Stimulated activated CD8-positive, alpha-beta memory T cell treated with anti-CD3 and anti-CD28 coated beads, Interleukin-7, amount 100 ng/mL, for 1 hour (primary cell): ENCODE data around the gene RPLP2.

Experiments
- DNase-seq, 2 donors: peaks; one replicate each; pipeline ENCODE4 v3.0.0-alpha.2; 2020; ENCODE audit warnings: low read depth in 2 of 2

RPLP2 gene

DNA sequence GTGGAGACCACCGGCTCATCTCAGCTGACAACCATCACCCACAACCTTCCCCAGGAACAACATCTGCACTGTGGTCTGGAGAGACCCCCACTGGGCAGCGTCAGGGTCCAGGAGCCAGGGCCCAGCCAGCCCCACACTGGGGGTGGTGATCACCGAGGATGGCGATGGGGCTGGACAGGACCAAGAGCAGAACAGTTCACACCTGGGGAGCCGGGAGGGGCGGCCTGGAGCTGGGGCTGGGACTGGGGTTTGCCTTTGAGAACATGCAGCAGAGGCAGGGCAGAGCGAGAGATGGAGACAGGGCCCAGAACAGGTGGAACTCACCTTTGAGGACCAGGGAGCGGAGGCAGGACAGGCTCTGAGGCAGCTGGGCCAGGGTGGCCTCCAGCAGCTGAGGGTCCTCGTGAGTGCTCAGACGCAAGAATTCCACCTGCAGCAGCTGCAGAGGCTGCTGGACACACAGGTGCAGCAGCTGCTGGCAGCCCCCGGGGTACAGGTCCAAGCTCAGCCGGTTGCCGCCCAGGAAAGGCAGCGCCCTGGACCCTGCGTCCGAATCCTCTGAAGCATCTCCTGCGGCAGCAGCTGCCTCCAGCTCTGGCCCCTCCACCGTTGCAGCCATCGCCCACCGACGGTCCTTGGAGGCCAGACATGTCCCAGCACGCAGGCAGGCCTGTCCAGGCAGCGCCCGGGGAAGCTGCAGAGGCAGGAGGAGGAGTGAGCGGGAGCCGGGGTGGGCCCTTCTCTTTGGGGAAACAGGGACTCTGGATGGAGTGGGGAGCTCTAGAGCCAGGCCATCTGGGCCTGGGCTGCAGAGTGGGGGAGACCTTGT is 5.8 kb upstream of the RPLP2 start:
- no peak for DNase-seq

GRCh38 chr11:804599-804964 is 5.2 kb upstream of the RPLP2 start:
- DNase-seq = no peak

DNA sequence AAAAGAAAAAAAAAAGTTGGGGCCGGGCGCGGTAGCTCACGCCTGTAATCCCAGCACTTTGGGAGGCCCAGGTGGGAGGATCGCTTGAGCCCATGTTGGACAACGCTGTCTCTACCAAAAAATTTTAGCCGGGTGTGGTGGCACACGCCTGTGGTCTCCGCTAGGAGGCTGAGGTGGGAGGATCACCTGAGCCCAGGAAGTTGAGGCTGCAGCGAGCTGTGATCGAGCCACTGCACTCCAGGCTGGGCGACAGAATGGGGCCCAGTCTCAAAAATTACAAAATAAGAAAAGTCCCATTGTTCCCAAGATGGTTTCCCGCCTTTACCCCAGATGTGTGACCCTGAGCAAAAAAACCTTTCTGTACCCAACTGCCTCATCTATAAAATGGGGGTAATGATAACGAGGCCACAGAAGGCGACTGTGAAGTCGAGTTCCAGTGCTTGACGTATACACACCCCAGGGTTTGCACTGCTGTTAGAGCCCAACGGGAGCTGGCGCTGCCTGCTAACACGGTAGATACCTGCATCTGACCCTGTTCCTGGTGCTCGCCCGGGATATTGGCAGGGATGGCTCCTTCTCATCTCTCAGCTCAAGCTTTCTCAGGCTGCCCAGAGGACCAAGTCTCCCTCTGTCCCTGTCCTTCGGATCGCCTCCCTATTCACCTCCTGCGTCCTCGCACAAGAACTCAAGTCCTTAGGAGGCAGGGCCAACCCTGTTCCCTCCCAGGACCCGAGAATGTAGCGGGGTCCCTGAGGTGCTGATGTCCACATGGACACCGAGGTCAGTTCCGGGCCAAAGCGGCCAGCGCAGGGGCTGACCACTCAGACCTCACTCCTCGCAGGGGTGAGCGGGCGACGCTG is 1.1 kb upstream of the RPLP2 start:
- no peak for DNase-seq

DNA sequence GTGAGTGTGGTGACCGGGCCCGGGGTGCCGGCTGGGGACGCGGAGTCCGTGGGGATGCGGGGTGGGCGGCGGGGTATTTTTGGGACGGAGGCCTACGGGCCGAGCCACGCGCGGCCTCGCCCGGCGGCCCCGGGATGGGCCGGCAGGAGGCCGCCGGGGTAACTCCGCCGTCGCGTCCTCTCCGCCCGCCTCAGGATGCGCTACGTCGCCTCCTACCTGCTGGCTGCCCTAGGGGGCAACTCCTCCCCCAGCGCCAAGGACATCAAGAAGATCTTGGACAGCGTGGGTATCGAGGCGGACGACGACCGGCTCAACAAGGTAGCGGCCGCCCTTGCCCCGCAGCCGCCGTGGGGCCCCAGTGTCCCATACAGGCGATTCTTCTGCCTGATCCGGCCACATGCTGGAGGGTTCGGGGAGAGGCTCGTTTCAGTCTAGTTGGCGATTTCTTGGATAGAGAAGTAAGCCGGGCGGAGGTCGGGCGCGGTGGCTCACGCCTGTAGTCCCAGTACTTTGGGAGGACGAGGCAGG is 337 bp downstream of the RPLP2 start:
- DNase-seq = no peak

DNA sequence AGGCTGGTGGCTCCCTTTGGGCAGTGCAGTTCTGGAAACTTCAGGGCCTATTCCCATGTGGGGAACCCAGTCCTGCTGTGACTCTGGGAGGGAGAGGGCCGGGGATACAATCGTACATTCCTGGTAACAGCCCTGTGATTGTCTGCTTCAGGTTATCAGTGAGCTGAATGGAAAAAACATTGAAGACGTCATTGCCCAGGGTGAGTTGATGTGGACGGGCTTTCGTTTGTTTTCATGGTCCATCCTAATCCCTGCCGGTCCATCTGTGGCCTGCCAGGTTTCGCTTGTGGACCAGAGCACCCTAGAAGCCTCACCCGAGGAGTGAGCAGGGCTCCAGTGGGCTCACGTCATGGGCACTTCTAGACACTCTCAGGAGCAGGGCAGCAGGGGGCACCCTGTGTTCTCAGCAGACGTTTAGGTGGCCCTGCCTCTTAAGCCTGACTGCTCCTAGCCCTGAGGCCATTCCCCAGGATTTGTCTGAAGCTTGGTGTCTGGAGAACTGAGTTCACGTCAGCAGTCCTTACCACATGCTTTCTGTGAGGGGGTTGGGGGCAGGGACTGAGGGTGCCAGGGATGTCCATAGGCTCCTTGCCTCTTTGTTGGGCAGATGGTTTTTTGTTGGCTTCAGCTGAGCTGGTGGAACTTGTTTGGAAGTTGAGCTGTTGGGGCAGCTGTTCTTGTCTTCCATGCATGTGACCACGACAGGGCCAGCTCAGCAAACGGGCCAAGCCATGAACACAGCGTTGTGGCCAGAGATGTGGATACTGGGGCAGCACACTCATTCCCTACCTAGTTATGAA is 1.9 kb downstream of the RPLP2 start:
- DNase-seq = no peak

GRCh38 chr11:812390-812789 is 2.6 kb downstream of the RPLP2 start:
- DNase-seq = no peak

- no peak for DNase-seq
Measured at GRCh38 chr11:813072-813455, 3.3 kb downstream of the RPLP2 start.

DNA sequence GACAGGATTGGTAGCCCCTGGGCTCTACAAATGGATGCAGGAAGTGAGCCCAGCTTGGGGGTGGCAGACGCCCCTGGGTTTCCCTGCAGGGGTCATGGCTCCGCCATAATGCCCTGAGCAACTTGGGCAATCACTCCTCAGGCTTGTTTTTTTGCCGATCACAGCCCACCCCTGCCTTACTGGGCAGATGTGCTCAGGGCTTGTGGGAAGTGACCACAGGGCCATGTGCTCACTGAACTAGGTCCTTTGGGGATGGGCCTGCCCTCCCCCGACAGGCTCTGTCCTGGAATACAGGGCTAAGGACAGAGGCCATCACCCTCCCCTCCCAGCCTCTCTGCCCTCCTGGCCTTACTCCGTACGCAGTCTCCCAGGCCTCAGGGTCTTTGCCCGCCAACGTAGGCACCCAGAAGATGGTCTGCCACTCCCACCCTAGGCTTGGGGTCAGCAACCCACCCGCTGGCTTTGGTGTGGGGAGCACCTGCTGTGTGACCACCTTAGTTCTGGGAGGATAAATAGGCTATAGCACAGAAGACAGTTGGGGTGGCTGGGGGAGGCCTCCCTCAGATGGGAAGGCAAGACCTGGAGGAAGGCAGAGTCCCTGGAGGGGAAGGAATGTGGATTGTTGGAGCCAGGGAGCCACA is 3.8 kb downstream of the RPLP2 start:
- DNase-seq = no peak

DNA sequence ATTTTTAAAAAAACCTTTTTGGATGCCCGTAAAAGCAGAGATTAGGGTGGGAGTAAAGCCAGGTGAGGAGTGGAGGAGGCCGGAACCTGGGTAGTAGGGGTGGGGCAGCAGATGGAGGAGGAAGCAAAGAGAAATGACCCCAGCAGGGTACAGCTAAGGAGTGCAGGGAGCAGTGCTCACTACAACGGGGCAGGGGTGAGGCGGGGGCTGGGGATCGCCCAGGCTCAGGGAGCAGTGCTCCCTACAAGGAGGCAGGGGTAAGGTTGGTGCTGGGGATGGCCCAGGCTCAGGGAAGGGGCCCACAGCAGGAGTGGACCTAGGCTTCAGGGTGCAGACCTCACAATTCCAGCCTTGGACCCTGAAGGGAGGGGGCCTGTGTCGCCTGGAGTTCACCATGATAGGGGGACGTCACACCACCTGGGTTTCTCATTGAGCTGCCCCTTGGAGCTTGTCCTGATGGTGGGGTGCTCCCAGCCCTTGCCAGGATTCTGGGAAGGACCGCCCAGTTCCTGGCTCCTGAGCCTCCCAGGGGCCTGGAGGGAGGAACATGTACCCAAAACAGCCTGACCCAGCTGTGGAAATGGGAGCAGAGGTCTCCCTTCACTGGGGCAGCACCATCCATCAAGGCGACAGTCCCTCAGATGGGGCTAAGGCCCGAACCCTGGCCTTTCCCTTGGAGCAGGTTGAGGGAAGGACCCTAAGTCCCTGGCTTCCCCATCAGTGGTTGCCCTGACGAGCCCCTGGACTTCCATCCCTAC is 6.1 kb downstream of the RPLP2 start:
- no peak for DNase-seq

DNA sequence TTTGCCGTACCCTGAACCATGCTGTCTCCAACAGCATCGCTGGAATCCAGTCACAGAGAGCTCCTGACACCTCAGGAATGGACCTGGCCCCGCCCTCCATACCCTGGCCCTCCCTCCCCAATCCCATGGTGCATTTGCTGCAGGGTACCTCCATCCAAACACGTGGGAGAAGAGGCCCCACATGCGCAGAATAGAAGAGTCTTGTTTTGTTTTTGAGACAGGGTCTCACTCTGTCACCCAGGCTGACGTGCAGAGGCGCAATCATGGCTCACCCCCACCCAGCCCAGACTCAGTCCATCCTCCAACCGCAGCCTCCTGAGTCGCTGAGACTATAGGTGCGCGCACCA is 6.6 kb downstream of the RPLP2 start:
- DNase-seq = no peak

GRCh38 chr11:818396-819128 is 8.8 kb downstream of the RPLP2 start, which contains the start of gene PNPLA2:
Gene PNPLA2 (plus strand): TSS chr11:818914. CDS start chr11:819719, 805 bp downstream.
- DNase-seq = no peak

- DNase-seq = peak; percentile 83 to 88
Measured at GRCh38 chr11:819129-819931, 9.6 kb downstream of the RPLP2 start.

- peak; percentile 87 to 90 for DNase-seq
Measured at GRCh38 chr11:819943-820649, 10.3 kb downstream of the RPLP2 start.

- no peak for DNase-seq
Measured at GRCh38 chr11:820655-821511, 11.1 kb downstream of the RPLP2 start.

DNA sequence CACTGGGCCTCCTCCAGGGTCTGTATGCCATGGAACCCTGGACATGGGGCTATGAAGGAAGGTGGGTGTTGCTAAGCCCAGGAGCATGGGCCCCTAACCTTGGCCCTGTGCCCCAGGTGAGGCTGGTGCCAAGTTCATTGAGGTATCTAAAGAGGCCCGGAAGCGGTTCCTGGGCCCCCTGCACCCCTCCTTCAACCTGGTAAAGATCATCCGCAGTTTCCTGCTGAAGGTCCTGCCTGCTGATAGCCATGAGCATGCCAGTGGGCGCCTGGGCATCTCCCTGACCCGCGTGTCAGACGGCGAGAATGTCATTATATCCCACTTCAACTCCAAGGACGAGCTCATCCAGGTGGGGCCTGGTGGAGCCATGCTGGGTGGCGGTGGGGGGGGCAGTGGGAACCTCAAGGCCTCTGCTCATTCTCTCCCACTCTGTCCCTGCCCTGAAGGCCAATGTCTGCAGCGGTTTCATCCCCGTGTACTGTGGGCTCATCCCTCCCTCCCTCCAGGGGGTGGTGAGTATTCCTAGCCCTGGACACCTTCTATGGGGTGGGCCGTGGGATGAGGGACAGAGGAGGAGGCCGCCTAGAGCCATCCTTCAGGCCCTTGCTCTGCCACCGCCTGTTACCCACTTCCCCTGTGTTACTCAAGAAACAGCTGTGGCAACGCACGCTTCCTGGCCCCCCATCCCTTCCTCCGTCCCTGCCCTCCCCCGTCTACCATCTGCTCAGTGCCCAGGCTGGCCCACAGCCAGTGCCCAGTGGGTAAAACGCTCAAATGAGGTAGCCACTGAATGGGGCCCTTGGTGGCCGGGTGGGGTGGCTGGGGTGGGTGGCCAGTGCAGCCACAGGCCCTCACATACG is 12.0 kb downstream of the RPLP2 start:
- DNase-seq = no peak

- DNase-seq = no peak
Measured at GRCh38 chr11:823441-824291, 13.9 kb downstream of the RPLP2 start.
